Endometrial microvascular endothelial cells (primary cell): ENCODE data around the gene TMEM141. TPM values are rescaled to one million over a fixed set of nuclear protein-coding genes. Genes with fewer than 3 reads are reported as not detected.

Experiments used
- in situ Hi-C: cut with HindIII; loops from 2 replicates; pipeline ENCODE4 v1.10.0; 2017; ENCODE audit warnings: low sequenced_read_pairs, low pct_unique_long_range_greater_than_20kb; ENCODE audit errors: inconsistent ontology term
- total RNA-seq: library from RNA; depleted of rRNA; stranded (reverse); fragments of >200 nt; gene quantifications from one replicate; pipeline ENCODE4 v1.2.3, GENCODE V29; 2015; ENCODE audit errors: inconsistent ontology term

The TMEM141 gene
- total RNA-seq, 1 donor from 2014 or later, result 72.7 TPM

DNA sequence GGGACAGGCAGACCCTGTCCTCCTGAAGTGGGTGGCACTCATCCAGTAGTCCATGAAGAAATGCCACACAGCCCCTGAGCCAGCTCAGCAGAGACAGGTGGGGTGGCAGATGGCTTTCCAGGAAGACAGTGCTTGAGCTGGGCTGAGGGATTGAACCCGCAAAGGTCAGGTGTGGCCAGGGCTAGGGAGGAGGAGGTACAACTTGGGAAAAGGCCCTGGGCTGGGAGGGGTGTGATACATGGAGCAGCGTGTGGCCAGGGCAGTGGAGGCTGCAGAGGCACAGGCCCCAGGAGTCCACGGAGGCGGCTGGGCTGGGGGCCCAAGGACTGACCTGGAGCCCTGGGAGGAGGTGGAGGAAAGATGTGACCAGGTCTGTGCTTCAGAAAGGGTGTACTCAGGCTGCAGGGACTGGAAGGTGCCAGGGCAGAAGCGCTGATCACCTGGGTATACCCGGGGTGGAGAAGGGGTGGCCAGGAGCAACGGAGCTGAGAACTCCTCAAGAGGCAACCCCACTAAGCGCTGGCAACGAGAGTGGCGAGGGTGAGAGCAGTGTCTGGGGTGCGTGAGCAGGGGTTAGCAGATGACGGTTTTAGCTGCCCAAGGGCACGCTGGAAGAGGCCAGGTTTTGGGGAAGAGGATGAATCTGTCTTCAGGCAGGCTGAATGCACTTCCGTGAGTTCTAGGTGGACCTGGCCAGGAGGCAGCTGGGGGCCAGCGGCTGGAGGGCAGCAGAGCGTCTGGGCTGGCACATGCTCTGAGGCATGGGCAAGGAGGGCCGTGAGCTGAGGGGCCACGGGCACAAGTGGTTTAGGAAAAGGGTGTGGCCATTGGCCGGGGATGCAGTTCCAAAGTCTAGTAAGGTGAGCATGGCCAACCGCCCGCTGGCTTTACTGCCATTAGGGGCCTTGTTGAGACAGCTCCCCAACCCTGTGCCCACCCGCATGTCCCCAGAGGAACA is 12.7 kb downstream of the TMEM141 start:
- in situ Hi-C loops, result no loop called here

DNA sequence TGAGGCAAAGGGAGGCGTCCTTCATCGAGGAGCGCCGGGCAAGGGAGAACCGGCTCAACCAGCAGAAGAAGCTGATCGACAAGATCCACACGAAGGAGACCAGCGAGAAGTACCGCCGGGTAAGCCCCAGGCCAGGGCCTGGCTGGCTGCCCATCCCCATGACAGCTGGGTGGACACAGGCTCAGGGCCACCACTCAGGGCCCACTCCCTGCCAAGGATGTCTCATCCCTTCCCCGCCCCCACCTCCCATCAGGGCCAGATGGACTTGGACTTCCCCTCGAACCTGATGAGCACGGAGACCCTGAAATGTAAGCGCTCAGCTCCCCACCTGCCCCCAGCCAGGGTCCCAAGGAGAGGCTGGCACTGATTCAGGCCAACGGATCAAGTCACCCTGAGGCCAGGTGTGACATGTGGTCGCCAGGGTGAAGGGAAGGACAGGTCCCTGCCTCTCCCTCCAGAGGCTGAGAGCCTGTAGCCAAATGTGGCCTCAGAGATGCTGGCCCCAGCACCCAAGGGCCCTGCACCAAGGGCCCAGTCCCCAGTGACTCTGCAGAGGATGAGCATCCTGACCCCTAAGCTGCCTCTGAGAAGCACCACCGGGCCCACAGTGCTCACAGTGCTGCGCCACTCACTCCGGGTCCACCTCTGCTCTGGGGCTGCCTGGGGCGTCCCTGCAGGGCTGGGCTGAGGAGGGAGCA is 13.5 kb downstream of the TMEM141 start:
- in situ Hi-C loops, result no loop called here

DNA sequence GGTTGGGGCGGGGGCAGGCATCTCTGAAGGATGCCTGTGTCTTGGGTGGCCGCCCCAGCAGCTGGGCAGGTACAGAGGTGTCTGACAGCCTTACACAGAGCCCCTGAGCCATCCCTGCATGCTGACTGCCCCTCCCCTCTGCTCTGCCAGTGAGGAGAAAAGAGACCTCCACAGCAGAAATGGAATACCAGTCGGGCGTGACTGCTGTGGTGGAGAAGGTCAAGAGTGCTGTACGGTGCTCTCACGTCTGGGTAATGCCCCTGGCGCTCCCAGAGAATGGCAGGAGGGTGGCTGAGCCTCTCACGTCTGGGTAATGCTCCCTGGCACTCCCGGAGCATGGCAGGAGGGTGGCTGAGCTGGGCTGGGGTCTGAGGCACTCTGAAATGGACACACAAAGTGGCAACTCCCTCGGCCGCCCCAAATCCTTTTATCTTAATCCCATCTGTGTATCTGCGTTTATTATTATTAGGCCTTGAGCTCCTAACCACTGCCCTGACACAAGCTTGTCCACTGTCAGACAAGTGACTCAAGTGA is 14.1 kb downstream of the TMEM141 start:
- in situ Hi-C loops, result no loop called here

DNA sequence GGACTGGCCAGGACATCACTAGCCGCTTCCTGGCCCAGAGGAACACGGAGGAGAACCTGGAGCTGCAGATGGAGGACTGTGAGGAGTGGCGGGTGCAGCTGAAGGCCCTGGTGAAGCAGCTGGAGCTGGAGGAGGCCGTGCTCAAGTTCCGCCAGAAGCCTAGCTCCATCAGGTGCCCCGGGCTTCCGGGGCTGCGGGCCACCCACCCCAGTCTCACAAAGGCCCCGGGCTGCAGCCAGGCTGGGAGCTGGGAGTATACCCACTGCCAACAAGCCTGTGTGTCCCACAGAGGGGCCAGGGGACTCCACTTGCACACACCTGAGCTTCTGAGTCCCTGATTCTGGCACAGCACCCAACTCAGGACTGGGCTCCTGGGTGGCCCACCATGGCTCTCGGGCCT is 14.9 kb downstream of the TMEM141 start:
- in situ Hi-C loops, result no loop called here

DNA sequence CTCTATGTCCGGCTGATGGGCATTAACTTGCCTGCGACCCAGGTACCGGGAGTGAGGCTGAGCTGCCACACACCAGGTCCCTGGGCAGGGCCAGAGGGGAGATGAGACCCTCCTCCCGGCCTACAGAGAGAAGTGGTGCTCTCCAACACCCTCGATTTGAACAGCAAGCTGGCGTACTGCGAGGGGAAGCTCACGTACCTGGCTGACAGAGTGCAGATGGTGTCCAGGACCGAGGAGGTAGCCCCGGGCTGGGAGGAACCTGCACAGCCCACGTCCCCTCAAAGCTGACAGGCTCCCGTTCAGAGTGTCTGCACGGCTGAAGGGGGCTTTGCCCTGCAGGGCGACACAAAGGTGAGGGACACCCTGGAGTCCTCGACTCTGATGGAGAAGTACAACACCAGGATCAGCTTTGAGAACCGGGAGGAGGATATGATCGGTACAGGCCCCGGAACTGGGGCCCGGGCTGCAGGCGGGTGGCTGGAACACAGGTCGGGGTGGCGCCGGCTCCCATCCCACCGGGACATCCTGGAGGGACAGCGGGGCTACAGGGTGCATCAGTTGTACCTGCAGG is 15.6 kb downstream of the TMEM141 start:
- in situ Hi-C loops, result no loop called here

DNA sequence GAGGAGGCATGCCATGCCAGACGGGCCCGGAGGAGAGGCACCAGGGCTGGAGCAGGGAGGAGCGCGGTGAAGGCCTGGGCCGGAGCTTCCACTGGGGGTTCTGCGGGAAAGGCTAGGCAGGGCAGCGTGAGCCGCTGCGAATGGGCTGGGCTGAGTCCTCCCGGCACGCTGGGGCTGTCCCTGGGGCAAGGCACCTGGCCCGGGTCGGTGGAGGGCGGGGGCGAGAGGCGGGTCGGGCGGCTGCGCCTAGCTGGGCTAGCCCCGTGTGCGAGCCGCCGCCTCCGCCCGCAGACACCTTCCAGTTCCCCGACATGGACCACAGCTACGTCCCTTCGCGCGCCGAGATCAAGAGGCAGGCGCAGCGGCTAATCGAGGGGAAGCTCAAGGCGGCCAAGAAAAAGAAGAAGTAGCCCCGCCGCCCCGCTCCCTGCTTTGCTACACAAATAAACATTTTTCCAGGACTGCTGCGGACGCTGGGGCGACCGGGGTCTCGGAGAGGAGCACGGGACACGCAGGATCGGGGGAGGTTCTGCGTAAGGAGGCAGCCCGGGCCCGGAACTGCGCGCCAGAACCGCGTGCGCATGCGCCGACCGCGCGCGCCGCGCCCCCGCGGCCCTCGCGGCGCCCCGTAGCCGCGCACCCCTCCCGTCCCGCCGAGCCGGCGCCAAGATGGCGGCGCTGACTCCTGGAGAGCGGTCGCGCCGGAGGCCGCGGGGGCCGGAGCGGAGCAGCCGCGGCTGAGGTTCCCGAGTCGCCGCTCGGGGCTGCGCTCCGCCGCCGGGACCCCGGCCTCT is 16.3 kb downstream of the TMEM141 start, which contains the start of gene RABL6:
TSS of gene RABL6 (plus strand) at position 668 of the 794 bp plus-strand sequence. CDS start 249 bp downstream, outside the sequence.
- in situ Hi-C loops, result no loop called here

DNA sequence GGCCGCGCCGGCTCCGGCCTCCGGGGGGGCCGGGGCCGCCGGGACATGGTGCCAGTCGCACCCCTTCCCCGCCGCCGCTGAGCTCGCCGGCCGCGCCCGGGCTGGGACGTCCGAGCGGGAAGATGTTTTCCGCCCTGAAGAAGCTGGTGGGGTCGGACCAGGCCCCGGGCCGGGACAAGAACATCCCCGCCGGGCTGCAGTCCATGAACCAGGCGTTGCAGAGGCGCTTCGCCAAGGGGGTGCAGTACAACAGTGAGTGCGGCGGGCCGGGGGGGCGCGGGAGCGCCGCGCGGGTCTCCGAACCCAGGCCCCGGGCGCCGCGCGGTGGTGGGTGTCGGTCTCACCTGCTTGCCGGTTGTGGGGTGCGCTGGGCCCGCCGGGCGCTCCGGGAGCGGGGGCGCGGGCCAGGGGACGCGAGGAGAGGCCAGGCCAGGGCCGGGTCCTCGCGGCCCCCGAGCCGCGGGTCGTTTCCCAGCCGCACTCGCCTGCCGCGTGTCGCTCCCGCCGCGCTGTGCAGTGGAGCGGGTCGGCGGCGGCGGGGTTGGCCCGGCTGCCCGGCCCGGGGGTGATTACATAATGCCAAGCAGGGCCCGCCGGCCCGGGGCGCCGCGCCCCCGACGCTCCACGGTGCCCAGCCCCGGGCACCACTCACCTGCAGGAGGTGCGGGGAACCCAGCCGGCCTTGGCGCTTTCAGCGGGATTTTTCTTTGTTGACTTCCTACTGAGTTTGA is 17.1 kb downstream of the TMEM141 start:
- in situ Hi-C loops, result no loop called here

DNA sequence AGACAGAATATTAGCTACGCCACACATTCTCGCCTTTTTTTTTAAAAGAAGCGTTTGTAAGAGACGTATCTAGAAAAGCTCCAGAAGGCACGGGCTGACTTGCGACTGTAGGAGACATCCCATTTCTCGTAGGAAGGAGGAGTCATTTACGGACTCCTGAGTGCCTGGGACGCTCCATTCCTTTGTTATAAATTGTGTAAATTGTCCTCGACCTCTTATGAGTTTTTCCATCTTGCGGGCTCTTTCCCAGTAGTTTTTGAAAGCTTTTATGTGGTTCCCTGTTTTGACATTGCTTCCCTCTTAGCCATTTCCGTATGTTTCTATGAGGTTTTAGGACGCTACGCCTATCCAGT is 17.6 kb downstream of the TMEM141 start:
- in situ Hi-C loops, result no loop called here

DNA sequence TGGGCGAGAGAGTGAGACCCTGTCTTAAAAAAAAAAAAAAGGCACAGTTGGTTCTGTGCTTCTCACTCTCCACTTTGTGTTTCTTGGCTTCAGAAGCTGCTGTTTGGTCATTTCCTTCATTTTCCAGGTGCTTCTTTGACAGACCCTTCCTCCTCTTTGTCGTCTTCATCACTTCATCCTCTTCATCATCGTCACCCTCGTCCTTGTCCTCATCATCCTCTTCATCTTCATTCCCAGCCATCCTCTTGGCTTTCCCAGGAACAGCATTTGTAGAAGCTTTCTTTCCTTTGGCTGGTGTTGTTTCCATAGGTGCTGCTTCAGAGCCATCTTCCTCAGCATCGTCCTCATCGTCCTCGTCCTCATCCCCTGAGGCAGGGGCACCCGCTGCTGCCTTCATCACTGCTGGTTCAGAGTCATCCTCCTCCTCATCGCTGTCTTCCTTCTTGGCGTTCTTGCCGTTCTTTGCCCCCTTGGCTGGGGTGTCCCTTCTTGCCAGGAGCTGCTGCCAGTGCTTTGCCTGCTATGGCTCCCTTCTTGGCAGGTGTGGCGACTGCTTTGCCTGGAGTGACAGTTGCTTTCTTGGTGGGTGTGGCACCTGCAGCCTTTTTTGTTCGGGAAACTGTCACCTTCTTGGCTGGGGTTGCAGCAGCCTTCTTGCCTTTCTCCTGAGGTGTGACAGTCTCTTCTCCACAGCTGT is 23.7 kb downstream of the TMEM141 start:
- in situ Hi-C loops, result no loop called here

DNA sequence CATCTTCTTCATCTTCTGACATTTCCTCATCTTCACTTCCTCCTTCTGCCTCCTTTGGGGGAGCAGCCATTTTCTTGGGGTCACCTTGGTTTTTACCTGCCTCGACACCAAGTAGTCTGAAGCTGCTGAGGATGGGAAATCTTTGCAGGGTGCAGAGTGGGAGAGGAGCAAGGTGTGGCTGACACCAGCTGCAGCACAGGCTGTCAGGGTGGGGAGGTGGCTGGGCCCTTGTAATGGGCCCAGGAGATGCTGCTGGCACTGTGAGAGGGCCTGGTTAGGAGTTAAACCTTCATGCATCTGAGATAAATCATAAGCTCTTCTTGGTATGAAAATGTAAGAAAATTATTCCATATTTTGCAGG is 24.3 kb downstream of the TMEM141 start:
- in situ Hi-C loops, result no loop called here

DNA sequence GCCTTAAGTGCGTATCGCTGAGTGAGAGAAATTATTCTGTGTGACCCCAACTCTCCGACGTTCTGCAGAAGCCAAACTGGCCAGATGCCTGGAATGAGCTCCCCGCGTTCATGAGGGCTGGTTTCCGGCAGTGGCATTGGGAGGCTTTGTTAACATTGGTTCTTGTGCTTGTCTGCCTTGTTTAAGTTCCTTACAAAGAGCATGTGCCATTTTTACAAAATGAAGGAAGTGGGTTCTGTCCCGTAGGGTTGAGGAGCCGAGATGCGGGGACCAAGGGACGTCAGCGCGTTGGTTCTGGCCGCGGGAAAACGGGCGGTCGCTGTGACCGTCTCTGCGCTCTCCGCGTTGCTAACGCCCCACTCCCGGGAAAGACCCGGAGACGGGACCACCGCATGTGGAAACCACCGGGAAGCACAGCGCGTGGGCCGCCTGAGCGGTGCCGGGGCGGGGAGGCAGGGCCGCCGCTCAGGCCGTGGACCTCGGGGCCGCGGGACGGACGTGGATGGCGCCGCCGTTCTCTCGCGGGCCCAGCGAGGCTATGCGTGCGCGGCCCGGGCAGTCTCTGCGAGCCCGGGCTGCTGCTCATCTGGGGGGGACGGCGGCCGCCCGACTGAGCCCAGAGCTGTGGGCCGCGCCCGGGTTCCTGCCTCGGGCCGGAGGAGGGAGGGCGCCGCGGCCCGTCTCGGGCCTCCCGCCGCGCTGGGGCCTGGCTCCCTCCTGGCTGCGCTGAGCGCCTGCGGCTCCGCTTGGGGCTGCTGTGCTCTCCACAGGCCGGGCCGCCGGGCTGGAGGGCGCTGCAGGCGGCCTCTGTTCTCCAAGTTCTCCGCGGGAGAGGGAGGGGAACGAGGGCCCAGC is 30.1 kb downstream of the TMEM141 start:
- in situ Hi-C loops, result no loop called here

DNA sequence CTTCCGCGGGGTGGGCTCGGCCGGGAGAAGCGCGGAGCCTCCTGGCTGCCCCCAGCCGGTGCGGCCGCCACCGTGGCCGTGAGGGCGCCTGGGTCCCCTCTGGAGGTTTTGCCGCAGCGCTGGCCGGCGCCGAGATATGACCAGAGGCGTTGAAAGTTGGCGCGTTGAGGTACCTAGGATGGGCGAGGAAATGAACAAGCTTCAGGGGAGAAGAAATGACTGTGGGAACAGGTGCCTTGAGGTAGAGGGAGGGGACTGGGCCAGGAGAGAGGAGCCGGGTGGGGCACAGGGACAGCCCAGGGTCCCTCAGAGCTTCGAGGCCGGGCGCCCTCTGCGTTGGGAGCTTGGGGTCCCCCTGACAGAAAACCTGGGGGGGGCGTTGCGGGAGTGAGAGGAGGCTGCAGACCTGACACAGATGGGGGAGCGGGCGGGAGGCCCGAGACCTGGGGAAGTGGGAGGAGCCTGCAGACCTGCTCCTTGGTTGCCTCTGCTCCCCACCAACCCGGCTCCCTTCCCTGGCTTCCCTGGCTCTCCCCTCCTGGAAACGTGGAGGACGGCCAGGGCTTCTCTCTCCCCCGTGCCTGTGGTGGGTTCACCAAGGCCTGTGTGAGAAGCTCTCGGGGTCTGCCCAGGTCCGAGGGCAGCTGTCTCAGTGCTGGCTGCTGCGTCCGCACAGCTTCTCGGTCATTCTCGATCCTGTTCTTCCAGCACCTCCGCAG is 30.8 kb downstream of the TMEM141 start:
- in situ Hi-C loops, result no loop called here

DNA sequence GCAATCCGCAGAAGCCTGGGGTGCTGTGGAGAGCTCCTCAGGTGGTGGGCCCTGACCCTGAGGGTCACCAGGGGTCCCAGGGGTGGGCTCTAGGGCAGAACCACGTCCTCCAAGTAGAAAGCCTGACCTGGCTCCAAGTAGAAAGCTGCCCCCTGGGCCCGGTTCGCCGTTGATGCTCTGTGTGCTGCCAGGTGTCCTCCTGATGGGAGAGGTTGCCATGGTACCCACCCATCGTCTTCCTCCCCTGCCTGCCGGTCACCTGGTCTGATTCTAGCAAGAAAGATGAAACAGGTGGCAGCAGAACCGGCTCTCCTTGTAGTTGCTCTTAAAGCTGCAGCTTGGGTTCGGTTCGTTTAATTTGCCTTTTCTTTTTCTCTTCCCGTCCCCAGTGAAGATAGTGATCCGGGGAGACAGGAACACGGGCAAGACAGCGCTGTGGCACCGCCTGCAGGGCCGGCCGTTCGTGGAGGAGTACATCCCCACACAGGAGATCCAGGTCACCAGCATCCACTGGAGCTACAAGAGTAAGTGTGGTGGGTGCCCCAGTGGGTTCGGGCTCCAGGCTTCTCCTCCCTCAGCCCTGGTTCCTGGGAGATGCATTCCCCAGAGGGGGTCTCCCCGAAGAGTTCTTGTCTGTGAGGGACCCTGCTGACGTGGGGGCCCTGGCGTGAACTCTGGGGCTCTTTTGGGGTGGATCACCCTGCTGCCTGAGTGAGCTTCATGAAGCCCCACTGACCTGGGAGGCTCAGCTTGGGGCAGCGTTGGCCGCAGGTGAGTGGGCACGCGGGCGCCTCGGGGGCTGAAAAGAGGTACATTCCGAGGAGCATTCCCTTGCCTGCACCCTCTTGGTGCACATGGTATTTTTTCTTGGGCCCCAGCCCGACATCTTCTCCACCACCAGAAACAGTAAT is 32.2 kb downstream of the TMEM141 start:
- in situ Hi-C loops, result no loop called here

DNA sequence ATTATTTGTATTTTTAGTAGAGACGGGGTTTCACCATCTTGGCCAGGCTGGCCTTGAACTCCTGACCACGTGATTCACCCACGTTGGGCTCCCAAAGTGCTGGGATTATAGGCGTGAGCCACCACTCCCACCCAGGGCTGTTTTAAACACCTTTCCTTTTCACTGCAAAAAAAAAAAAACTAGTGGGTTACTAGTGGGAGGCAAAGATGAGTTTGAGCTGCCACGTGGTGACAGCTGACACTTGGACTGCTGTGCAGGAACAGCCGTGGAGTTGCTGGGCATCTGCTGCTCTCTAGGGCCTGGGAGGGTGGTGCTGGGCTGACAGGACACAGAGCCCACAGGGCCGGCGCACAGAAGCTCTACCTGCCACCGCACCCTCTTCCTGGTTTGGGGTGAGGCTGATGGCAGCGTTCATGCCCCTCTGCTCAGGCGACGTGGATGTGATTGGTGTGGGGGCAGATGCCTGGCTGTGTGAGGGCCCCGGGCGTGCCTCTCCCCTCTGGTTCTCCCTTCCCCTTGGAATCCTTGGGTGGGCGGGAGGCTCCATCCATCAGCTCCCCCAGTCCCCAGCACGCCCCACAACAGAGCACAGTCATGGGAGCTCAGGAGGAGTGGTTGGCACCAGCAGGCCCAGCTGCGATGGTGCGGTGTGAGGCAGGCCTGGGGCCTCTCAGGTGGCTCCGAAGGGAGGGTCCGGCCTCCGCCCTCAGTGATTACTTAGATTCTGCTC is 33.5 kb downstream of the TMEM141 start:
- in situ Hi-C loops, result no loop called here
